ENCODE measurements around the gene CCDC186. TPM values are rescaled to one million over a fixed set of nuclear protein-coding genes. Genes with fewer than 3 reads are reported as not detected.

CCDC186 gene
- total RNA-seq, 1 donor: 22.0 TPM

DNA sequence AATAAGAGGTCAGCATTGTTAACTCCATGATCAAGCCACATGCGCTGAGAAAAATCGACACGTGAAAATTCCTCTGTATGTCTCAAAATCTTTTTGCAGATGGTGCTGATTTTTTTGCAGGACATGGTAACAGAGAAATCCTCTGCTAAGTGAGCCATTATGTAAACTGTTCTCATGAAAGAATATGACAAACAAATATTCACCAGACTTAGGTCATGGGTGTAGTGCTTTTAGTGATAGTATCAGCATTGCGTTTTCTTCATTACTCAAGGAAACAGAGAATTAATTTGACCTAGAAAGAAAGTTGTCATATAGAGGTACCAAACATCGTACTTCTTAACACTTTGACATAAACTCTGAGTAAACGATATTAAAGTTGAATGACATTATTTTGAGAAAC, 95.7 kb downstream of the CCDC186 start:
- no peak for DNase-seq (ENCODE audit: low read depth)
- TF ChIP-seq, protein P1, sequence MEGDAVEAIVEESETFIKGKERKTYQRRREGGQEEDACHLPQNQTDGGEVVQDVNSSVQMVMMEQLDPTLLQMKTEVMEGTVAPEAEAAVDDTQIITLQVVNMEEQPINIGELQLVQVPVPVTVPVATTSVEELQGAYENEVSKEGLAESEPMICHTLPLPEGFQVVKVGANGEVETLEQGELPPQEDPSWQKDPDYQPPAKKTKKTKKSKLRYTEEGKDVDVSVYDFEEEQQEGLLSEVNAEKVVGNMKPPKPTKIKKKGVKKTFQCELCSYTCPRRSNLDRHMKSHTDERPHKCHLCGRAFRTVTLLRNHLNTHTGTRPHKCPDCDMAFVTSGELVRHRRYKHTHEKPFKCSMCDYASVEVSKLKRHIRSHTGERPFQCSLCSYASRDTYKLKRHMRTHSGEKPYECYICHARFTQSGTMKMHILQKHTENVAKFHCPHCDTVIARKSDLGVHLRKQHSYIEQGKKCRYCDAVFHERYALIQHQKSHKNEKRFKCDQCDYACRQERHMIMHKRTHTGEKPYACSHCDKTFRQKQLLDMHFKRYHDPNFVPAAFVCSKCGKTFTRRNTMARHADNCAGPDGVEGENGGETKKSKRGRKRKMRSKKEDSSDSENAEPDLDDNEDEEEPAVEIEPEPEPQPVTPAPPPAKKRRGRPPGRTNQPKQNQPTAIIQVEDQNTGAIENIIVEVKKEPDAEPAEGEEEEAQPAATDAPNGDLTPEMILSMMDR (IDR thresholded peaks at IDR 0.05; ENCODE audit: insufficient read depth, low read depth, low read length): no peak
- no peak overlapping the region for H3K4me3 ChIP-seq (ENCODE audit: low read depth, low read length)

DNA sequence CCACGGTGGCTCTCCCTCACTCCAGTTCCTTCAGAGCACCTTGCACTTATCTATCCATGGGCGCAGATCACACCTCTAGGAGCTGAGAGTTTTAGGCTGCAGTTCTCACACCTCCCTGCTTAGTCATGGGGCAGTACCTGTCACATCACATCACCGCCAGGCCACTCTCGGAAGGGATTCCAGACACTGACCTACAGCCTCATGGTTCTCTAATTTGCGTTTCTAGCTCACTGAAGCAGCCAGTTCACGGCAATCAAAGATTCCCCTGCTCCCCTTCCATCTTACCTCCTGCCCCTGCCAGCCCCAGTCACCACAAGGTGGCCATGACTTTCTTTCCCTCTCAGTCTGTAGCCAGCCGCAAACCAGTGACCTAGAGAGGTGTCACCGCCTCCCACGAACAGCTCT, 96.2 kb downstream of the CCDC186 start:
- no peak for DNase-seq (ENCODE audit: low read depth)
- H3K4me3 ChIP-seq (ENCODE audit: low read depth, low read length): no peak overlapping the region
- TF ChIP-seq, protein P1 (IDR thresholded peaks at IDR 0.05; ENCODE audit: insufficient read depth, low read depth, low read length): no peak

- TF ChIP-seq, protein P1 (IDR thresholded peaks at IDR 0.05; ENCODE audit: insufficient read depth, low read depth, low read length): no peak
- no peak overlapping the region for H3K4me3 ChIP-seq (ENCODE audit: low read depth, low read length)
- no peak for DNase-seq (ENCODE audit: low read depth)
These were observed 96.7 kb downstream of the CCDC186 start for GRCh38 chr10:114077347-114077746.

DNA sequence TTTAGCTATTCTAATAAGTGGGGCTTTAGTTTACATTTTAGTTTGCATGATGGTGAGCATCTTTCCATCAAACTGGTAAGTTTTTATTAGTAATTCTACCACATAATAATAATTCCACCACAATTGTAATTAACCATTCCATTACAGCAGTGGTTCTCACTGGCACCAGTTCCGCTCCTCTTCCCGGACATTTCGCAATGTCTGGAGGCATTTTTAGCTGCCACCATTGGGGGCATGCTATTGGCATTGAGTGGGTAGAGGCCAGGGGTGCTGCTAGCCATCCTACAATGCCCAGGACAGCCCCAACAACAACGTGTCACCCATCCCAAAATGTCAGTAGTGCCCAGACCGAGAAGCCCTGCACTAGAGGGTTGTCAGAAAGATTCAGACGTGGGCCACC, 98.9 kb downstream of the CCDC186 start:
- no peak for DNase-seq (ENCODE audit: low read depth)
- no peak overlapping the region for H3K4me3 ChIP-seq (ENCODE audit: low read depth, low read length)
- TF ChIP-seq, protein P1 (IDR thresholded peaks at IDR 0.05; ENCODE audit: insufficient read depth, low read depth, low read length): no peak

DNA sequence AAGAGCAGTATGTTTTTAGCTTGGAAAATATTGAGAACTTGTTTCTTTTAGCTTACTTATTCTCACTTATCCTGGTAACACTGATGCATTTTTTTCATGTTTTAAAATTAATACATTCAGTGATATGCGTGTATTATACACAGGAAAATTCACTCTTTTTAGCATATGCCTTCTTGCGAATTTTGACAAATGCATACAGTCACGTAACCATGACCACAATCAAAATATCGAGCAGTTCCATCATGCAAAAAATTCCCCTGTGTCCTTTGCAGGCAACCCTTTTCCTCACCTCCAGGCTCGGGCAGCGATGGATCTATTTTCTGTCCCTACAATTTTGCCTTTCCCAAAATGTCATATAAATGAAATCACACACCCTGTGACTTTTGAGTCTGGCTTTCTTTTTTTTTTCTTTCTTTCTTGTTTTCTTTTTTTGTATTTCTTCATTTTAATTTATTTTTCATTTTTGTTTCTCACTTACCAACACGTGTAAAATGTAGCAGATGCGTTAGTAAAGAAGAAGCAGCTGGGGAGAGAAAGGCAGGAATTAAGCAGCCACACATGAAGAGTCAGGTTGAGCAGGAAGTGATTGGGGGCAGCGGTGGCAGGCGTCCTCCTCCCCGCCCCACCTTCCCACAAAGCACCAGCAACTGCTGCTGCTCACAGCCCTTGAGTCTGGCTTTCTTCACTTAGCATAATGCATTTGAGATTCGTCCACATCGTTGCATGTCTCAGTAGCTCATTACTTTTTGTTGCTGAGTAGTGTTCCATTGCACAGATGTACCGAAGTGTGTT, 100.4 kb downstream of the CCDC186 start:
- H3K4me3 ChIP-seq (ENCODE audit: low read depth, low read length): no peak overlapping the region
- TF ChIP-seq, protein P1 (IDR thresholded peaks at IDR 0.05; ENCODE audit: insufficient read depth, low read depth, low read length): no peak
- no peak for DNase-seq (ENCODE audit: low read depth)

DNA sequence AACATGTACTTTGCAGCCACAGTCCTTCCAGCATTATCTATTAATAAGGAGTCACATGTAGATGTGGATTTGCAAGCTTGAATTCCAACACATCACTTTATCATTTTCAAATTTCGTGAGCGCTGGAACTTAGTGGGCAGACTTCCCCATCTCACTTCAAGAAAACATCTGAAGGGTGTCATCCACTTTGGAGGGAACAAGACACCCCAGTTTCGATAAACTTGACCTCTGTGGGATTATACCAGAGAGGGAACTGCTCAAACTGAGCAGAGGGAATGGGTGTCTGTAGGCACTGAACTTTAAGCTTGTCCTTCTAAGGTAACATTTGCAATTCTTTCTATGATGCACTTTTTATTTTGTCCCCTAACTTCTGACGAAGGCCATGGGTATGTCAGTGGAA, 102.8 kb downstream of the CCDC186 start:
- TF ChIP-seq, protein P1 (IDR thresholded peaks at IDR 0.05; ENCODE audit: insufficient read depth, low read depth, low read length): no peak
- no peak overlapping the region for H3K4me3 ChIP-seq (ENCODE audit: low read depth, low read length)
- DNase-seq (ENCODE audit: low read depth): no peak

Small RNA genes within 50 kb of the gene (small RNA-seq; reads per million reads assigned to genes)
- gene RF02277 (not detected), gene RNU6-709P (not detected)

Other genes starting within 250 kb of the CCDC186 start
- not detected in 2 replicates for gene ADRB1, start 130.3 kb downstream of the CCDC186 start, total RNA-seq
- gene TDRD1, start 5.2 kb upstream of the CCDC186 start, total RNA-seq: 0.43 and 0.64 TPM in 2 replicates
- gene VWA2, start 65.1 kb upstream of the CCDC186 start, total RNA-seq: under 0.01 TPM in 1 of 2 replicates, not detected in the other
- 5.5 and 7.3 TPM in 2 replicates for gene AFAP1L2, start 230.3 kb upstream of the CCDC186 start, total RNA-seq